AML-193 (cell line): ENCODE measurements around the gene CCN2.

ENCODE experiments used
- DNase-seq, 2 experiments: peaks; one replicate each; lab custom pipeline; 2025; lab: John Stamatoyannopoulos, UW

Gene CCN2

DNA sequence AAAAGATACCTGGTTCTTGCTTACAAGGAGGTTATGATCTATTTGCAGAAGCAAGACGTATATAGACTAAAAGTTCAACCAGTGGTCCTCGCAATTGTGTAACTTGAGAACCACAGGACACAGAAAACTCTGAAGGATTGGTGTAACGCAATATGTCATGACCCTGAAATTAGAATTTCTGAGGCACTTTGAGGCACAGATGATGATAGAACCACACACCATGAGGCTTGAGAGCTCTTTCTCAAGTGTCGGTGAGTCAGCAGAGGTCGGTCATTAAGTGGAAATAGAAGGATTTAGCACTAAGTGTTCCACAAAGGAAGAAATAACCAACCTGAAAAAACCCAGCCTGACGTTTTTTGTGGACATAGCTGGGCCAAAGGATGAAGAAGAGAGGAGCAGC, 15.3 kb upstream of the CCN2 start:
- DNase-seq = no peak

DNA sequence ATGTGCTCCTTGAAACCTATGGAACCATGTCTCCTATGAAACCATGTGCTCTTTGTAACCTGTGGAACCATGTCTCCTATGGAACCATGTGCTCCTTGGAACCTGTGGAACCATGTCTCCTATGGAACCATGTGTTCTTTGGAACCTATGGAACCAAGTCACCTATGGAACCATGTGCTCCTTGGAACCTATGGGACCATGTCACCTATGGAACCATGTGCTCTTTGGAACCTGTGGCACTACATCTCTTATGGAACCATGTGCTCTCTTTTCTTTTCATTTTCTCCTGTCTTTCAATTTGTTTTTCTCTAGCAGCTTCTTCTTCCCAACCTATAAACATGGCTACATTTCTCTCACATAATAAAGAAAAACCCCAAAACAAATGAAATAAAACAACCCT, 11.9 kb upstream of the CCN2 start:
- DNase-seq = no peak

DNA sequence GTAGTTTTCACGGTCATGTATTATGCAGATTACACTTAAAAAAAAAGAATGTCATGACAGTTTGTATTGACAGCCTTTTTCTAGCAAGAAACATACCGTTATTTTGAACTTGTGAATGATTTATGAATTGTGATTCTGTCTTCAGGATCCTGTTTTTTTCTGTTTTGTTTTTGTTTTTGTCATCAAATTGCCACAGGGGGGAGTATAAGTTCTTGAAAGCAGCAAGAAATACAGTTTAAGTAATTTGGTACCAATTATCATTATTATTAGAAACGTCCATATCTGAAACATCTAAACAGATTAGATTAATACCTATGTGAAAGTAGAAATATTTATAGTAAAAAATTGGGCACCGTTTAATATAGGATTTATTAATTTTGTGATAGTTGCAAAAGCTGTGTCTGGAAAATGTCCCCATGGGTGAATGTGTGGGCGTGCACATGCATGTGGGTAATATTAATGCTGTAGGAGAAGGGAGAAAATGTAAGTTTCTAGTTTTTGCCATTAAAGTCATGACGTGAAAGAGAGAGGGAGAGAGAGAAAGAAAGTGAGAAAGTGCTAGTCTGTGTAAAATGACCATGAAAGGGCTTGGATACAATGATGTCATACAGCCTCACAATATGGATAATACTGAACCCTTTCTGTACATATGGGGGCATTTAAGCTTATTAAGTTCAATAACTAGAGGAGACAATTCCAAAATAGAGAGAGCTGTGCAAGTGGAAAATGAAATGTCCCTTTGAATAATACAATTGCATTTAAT, 9.4 kb upstream of the CCN2 start:
- no peak for DNase-seq

DNA sequence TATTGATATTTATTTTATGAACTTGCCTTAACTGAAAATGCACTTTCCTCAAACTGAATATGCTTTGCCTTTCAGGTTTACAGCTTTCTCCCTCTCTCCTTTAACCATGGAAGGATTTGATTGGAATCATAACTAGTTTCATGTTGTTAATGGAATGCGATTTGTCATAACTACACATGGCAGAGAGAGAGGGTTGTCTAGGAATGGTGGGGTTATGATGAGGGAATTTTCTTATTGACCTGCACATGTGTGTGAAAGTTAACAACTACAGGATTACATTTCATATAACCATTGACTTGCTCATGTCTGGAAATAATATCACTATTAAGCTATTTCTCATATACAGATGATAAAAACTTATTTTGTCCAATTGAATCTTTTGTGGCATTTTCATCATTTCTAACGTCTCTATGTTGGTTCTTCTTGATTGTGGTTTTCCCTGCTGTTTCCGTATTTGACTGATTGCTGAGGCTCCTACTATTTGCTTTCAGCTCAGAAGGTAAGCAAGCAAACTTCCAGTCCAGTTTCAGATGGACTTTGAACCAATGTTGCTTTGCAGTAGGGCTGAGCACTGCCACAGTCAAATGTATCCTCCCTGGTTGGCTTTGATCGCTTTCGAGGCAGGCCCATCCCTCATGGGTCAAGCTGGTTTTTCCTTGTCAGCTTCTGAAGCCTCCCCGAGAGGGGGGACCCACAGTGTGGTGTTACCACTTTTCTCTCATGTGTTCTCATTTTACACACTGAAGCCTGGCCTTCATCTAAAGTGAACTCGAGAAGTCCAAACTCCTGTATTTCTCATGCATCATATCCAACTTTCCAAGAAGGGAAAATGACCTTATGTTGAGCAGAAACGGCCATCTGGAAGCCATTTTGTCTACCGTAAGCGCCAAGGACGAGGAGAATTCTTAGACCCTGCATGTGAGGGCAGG, 7.6 kb upstream of the CCN2 start:
- no peak for DNase-seq

DNA sequence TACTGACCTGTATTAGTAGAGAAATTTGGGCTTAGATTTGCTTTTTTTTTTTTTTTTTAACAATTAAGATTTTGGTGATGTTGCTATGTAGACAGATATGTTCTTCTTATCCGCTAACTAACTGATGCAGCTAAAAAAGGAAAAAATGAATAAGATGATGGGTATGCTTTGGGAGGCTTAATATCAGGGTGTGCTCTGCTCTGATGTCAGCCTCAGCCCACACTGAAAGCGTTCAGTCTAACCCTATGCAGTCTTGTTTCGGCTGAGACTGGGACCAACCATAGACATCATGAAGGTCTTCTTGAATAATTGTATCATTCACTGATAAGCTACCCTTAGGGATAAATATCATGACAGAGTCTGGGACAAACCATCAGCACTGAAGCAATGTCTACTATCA, 6.9 kb upstream of the CCN2 start:
- DNase-seq = no peak

DNA sequence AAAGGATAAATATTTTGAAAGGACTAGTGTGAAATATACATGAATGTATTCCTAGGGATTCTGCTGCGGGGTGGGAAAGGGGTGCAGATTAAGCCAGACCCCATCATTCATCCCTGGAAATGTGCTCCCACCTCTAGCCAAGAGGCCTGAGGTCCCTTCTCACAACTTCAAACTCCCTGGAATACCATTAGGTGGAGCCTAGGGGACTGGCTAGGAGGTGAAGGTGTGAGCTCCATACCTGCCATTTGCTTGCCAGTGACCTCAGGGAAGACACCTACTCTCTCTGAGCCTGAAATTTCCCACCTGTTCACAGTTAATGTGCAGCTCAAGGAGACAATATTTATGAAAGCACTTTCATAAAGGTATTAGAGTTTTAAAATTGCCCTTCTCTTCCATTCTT, 4.7 kb upstream of the CCN2 start:
- DNase-seq = no peak

DNA sequence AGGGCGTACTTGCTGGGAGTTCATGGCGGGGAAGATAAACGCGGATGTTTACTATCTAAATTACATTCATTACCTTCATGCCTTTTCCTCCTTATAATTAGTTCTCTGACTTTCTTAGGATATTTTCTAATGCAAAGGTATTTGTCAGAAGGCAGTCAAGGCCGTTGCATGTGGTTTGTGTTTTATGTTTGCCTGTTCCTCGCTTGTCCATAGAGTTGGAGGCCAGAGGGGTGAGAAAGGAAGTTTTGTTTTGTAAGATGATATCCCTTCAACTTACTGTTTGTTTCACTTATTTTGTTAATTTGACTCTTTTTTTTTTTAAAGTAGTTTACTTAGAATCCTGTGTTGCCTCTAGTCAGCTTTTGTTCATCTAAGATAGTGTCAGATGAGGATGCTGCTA, 4.0 kb upstream of the CCN2 start:
- no peak for DNase-seq

DNA sequence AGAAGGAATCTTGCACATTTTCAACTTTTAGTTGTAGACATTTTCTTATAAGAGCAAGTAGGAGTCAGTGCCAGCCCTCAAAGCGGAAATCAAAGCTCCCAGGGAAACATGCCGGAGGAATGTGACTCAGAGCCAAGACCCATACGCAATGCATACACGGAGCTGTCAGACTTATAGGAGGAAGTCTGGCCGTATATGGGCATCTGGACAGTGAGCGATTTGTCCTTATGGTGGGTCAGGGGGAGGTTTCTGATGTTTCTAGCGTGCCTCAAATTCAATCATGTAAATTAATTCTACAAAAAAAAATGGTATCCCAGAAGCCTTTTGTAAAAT, 3.6 kb upstream of the CCN2 start:
- no peak for DNase-seq

DNA sequence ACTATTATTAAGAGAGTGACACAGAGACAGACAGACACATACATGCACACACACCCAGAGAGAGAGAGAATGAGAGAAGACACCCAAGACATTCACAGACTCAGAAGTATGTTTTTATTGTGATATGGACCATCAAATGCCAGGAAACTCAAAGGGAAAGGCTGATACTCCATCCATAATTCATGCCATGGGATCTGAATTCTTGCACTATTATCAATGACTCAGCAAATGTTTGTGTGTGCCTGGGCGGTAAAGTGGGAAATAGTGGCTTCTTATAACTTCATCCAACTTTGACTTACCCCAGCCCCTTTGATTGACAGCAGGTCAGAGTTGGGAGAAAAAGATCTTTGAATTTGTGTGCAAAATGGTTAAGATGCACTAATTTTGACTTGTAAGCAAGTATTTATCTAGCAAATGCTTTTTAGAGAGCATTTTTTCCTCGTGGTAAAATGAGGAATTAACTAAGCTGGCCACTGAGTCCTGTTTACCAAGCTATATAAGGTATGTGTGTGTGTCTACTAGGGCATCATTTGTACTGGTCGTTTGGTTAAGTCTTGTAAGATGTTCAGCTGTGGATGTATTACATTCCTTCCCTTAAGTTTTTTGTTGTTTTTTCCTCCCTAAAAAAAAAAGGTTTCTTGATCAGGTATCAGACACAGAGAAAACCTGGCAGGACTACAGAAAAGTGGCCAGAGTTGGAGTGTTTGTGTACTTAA, 3.0 kb upstream of the CCN2 start:
- DNase-seq = no peak

DNA sequence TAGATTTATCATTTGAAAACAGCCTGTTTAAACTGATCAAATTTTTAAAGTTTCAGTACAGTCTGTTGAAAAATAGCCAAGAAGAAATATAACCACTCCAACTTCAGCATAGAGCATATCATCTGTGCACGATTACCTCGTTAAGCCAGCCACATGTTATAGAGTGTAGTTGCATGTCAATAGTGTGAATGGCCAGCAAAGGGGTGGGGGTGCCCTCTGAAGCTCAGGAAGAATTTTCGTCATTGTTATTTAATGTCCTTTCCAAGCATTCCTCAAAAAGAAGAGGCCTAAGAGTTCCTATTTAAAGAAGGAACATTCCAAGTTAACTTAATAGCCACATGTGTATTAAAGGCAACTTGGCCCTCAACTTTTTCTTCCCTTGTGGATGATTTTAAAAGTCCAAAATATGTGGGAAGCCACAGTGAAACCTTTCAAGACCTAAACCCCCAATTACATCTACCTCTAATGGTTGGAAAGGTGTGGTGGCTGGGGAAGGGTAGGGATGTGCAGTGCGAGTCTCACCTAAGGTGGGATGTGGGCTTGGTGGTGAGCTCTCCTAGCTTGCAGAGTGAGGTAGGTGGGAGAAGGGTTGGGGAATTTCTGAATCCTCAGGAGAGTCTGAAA, 1.8 kb upstream of the CCN2 start:
- no peak for DNase-seq

DNA sequence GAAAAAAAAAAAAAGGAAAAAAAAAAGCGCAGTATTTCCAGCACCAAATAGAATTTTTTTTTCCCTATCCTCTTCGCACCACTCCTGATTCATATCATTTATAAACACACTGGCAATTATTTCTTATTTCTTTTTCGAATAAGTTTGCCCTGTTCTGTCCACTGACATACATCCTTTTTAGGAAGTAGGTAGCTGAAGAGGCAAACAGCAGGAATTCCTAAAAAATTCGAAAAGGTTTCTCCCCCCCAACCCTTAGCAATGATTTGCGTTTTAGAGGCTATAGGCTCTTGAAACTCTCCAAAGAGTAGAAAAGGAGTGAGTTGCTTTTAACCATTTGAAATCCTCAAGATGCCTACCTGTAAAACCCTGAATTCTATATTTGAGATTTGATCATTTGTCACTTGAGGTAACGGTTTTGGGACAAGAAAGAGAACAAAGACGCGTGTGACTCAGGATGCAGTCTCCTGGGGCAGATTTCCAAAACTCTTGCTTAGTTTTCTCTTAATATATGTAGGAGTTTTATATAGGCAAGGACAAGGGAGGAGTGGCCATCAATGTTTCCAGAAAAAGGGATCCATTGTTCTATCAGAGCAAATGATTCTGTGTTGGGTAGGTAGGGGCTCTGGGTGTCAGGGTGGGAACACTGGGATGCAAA, 531 bp upstream of the CCN2 start:
- DNase-seq = no peak

DNA sequence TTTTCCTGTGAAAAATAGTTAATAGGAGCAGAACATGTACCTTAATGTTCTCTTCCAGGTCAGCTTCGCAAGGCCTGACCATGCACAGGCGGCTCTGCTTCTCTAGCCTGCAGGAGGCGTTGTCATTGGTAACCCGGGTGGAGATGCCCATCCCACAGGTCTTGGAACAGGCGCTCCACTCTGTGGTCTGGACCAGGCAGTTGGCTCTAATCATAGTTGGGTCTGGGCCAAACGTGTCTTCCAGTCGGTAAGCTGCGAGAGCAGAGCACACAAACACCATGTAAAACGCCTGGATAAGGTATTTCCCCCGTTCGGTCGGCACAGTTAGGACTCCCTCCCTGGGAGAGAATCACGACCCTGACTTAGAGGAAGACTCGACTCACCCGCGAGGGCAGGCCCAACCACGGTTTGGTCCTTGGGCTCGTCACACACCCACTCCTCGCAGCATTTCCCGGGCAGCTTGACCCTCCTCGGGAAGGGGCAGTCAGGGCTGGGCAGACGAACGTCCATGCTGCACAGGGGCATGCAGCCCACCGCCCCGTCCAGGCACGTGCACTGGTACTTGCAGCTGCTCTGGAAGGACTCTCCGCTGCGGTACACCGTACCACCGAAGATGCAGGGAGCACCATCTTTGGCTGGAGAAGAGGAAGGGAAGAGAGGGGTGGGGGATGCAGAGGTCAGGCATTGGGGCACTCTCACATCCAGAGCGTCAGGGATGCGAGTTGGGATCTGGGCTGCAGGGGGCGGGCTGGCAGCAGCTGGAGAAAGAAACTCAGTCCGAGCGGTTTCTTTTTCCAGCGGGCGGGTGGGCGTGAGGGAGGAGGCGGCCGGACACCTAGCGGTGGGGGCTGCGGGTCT, 1.0 kb downstream of the CCN2 start:
- DNase-seq = no peak

DNA sequence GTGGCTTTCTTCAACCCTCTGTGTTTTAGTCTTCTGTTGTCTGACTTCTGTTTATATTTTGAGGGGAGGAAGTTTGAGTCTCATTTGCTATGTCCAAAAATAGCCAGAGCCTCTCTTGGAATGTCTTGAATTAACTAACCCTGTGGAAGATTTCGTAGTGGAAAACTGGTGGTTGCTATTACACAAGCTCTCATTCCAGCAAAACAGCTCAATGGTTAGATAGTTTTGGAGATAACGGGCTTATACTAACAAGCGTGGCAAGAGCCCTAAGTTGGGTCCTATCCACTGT, 1.6 kb downstream of the CCN2 start:
- DNase-seq = no peak

DNA sequence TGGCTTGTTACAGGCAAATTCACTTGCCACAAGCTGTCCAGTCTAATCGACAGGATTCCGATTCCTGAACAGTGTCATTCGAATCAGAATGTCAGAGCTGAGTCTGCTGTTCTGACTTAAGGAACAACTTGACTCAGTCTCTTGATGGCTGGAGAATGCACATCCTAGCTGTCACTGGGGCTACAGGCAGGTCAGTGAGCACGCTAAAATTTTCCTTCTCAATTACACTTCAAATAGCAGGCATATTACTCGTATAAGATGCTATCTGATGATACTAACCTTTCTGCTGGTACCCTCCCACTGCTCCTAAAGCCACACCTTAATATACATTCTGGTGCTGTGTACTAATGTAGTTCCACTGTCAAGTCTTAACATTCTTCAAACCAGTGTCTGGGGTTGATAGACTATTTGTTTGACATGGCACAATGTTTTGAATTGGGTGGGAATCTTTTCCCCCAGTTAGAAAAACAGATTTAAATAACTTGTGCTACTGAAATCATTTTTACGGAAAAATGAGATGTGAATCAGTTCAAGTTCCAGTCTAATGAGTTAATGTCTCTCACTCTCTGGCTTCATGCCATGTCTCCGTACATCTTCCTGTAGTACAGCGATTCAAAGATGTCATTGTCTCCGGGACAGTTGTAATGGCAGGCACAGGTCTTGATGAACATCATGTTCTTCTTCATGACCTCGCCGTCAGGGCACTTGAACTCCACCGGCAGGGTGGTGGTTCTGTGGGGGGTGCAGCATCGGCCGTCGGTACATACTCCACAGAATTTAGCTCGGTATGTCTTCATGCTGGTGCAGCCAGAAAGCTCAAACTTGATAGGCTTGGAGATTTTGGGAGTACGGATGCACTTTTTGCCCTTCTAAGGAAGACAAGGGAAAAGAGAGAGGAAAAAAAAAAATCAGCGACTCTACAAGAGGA, 2.2 kb downstream of the CCN2 start:
- no peak for DNase-seq

DNA sequence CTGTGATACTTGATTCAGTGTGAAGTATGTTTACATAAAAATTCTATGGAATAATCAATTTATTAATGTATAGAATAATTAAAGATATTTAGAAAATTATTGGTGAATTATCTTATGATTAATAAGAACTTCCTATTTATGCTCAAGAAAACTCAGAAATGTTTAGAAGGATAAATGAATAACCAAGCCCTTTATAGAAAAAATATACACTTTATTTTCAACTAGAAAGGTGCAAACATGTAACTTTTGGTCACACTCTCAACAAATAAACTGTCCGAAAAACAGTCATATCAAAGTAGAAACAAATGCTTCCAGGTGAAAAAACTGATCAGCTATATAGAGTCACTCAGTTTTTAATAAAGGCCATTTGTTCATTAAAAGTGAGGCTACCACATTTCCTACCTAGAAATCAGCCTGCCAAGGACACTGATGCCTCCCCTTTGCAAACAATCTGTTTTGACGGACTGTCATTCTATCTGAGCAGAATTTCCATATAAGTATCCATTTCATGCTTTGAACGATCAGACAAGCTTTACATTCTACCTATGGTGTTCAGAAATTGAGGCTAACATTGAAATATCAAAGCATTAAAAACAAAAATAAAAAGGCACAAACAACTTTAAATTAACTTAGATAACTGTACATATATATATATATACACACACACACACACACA, 3.0 kb downstream of the CCN2 start:
- DNase-seq = no peak

DNA sequence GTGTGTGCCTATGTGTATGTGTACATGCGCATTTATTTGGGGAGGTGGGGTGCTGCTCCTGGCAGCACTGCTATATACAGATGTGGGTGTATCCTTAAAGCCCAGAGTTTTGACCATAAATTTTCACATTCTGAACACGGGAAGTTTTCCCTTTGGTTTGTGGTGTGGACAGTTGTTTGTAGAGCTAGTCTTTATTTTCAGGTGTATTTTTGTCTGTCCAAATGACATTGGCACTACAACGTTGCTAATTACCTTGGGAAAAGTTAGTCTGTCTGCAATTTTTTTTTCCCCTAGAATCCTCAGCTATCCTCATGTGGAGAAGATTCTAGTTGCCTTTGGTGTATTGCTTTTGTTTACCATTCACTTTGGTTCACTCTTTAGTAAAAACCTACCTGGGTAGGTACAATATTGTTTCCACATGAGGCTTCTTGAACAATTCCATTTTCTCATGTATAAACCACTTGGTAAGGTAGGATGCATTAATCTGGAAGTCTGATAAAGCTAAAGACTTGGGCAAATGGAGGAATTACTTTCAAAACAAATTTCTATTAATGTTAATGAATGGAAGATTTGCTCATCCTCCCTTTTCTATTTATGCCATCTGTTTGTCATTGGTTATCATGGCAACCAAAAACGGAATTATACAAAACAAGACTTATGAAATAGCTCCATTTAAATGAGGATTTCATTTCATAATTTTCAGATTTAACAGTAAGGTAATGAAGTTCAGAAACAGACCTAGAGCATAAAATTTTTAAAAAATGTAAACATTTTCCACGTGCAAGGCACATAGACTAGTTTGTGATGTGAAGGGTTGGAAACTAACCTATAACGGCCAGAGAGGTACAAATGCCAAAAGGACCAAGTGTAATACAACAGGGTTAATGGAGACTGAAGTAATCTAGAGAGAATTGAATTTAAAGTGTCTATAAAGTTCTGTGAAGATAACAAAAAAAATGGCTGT, 3.9 kb downstream of the CCN2 start:
- no peak for DNase-seq

DNA sequence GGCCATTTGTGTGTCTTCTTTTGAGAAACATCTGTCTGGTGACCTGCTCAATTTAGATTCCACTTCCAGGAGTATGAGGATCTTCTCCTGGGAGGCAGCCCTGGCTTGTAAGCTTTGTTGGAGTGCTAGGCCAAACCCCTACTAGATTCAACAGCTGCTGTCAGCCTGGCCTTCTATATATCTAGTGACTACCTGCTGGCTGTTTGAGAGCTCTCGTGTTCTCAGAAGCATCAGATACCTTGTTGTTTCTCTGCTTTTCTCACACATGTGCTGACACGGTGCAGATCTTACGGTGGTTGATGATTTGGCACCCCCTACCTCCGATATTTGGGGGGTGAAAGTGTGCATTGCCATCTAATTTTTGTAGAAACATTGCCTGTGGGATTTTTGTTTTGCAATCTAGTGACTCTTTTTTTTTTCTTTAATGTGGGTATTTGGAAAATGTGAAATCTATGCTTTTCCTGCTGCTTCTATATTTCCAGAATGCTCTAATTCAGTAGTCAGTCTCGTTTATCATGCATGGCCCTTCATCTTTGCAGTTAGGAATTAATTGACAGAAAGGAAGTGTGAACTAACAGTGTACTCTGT, 4.7 kb downstream of the CCN2 start:
- no peak for DNase-seq

DNA sequence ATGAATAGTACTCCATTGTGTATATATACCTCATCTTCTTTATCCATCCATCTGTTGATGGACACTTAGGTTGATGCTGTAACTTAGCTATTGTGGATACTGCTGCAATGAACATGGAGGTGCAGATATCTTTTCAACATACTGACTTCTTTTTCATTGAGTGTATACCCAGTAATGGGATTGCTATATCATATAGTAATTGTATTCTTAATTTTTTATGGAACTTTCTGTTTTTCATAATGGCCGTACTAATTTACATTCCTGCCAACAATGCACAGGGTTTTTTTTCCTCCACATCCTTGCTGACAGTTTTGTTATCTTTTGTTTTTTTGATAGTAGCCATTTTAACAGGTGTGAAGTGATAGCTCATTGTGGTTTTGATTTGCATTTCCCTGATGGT, 5.2 kb downstream of the CCN2 start:
- no peak for DNase-seq
